Choroid plexus epithelial cell (primary cell): ENCODE results near the gene PSMG4.

Source experiments
- DNase-seq: peaks from one replicate; pipeline ENCODE4 v3.0.0-alpha.2; 2010; ENCODE audit warnings: low read depth
- H3K4me3 ChIP-seq: 2 replicates; pipeline ENCODE4 v1.5.1; 2011; ENCODE audit warnings: low read depth, mild to moderate bottlenecking, control low read depth, low read length, moderate library complexity
- TF ChIP-seq, protein P1 (sequence below): conservative IDR thresholded peaks from 2 replicates; pipeline ENCODE4 v1.5.1; 2011; ENCODE audit warnings: low read depth, mild to moderate bottlenecking, control low read depth, inconsistent platforms, low read length, moderate library complexity

PSMG4 gene

DNA sequence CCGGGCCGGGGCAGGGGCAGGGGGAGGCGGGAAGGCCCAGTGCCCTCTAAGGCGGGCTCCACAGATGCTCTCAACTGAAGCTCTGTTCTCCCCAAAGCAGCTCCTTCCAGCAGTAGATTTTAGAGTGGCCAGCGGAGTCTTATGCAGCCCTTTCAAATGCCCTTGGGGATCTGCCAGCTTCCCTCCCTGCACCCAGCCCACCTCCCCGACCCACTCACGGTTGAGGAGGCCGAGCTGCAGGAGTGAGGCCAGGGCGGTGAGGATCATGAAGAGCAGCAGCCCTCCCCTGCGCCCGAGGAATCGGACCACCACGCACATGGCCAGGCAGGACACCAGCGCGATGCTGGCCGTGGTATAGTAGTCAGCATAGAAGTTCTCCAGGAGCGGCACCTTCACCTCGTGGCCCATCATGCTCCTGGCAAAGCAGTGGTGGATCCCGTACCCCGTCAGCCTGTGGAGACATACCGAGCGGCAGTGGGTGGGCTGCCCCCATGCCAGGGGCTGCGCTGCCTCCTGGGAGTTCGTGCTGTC is 28.0 kb downstream of the PSMG4 start:
- no peak for DNase-seq
- no peak overlapping the region for H3K4me3 ChIP-seq
- TF ChIP-seq, protein P1, sequence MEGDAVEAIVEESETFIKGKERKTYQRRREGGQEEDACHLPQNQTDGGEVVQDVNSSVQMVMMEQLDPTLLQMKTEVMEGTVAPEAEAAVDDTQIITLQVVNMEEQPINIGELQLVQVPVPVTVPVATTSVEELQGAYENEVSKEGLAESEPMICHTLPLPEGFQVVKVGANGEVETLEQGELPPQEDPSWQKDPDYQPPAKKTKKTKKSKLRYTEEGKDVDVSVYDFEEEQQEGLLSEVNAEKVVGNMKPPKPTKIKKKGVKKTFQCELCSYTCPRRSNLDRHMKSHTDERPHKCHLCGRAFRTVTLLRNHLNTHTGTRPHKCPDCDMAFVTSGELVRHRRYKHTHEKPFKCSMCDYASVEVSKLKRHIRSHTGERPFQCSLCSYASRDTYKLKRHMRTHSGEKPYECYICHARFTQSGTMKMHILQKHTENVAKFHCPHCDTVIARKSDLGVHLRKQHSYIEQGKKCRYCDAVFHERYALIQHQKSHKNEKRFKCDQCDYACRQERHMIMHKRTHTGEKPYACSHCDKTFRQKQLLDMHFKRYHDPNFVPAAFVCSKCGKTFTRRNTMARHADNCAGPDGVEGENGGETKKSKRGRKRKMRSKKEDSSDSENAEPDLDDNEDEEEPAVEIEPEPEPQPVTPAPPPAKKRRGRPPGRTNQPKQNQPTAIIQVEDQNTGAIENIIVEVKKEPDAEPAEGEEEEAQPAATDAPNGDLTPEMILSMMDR = no peak

DNA sequence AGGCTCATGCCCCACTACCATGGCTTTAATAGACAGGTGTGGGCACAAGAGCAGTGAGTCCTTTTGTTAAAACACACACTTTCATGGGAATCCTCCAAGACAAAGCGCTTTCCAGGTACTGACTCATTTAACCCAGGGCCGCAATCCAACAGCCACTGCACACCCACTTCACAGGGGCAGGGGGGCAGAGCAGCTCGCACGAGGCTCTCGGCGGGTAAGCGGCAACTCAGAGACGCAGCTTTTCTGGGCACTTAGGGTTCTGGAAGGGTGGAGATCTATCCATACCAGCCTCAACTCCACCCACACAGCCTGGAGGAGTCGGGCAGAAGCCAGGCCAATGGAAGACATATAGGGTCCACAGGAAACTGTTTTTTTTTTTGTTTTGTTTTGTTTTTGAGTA is 28.6 kb downstream of the PSMG4 start:
- H3K4me3 ChIP-seq = no peak overlapping the region
- DNase-seq = no peak
- TF ChIP-seq, protein P1 = no peak

DNA sequence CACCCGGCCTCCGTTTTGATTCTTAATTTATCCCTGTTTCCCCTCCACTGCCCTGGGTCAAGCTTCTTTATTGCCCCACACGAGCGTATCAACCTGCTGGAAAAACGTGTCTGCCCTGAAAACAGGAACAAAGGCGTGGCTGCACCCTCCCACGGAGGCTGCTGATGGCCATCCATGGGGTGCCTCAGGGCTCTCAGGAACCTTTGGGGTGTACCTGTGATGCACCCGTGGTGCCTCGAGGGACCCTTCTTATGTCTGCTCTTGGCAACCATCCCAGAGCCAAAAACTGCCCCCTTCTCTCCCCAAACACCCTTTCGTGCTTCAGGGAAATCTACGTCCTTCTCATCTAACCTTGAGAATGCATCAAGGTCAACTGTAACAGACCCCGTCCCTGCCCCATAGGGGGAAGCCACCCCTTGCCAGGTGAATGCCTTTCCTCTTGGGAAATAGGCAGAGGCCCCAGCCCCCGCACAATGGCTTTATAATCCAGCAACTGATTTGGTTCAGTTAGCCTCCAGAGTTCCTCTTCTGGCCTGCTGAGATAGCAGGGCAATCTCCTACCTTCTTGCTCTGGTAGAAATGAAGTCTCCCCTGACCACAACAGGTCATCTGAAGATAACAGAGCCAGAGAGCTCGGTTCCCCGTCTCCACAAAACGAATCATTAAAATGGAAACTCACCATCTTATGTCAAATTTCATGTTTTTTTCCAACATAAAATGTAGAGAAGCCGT is 29.4 kb downstream of the PSMG4 start:
- no peak for DNase-seq
- TF ChIP-seq, protein P1 = no peak

DNA sequence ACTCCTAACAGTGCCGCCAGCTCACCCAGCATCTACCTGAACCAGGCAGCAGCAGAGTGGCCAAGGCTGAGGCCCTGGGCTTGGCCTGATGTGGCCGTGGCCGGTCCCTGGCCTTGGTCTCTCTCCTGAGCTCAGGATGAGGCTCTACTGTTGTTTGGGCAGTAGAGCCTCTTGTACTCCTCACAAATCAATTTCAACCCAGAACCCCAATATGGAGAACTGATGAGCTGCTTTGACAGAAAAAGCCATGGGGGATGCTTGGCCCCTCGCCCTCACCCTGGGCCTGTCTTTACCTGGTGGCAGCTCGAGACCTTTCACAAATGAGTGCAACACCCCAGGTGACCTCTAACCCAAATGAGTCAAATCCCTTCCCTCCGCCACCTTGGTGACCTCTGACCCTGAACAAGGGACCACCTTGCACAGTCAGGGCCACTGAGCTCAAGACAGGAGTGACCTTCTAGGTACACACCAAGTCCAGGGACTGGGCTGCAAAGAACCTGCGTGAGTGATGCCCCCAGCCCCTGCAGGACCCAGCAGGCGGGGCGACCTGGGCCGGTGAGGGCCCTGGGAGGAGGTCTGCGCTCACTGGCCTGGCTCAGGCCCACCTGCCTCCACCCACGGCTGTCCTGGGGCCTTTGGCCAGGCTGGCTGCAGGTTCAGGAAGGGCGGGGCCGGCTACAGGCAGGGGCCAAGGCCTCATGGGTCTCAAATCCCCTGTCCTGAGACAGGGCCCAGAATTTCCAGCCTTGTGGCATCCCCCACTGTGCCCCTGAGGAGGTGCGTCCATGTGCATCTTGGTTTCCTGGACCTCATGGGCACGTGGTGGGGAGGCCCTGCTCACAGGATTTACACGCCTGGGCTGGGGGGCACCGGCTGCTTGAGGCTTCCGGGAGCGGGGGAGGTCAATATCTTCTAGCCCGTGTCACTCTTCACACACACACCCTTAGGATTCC is 30.2 kb downstream of the PSMG4 start:
- no peak for DNase-seq

More for the DNA sequence above, 29.4 kb downstream of the PSMG4 start:
- H3K4me3 ChIP-seq = no peak overlapping the region

DNA sequence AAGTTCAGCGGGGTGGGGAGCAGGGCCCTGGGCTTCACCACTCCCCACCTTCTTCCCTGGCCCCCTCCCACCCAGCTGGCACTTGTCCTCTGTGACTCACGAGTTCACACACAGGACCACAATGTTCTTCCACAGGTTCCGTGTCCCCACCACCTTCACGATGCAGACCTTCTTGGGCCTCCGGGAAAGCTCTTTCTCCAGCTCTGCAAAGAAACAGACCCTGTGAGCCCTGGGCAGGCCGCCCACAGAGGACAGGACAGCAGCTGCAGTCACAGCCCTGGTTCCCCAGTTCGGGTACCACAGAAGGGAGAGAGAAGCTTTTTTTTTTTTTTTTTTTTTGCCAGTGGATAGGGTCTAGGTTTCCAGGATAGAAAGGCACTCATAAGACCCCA is 30.9 kb downstream of the PSMG4 start:
- TF ChIP-seq, protein P1 = no peak
- no peak overlapping the region for H3K4me3 ChIP-seq
- no peak for DNase-seq

More for the DNA sequence above, 30.2 kb downstream of the PSMG4 start:
- no peak overlapping the region for H3K4me3 ChIP-seq
- TF ChIP-seq, protein P1 = no peak

DNA sequence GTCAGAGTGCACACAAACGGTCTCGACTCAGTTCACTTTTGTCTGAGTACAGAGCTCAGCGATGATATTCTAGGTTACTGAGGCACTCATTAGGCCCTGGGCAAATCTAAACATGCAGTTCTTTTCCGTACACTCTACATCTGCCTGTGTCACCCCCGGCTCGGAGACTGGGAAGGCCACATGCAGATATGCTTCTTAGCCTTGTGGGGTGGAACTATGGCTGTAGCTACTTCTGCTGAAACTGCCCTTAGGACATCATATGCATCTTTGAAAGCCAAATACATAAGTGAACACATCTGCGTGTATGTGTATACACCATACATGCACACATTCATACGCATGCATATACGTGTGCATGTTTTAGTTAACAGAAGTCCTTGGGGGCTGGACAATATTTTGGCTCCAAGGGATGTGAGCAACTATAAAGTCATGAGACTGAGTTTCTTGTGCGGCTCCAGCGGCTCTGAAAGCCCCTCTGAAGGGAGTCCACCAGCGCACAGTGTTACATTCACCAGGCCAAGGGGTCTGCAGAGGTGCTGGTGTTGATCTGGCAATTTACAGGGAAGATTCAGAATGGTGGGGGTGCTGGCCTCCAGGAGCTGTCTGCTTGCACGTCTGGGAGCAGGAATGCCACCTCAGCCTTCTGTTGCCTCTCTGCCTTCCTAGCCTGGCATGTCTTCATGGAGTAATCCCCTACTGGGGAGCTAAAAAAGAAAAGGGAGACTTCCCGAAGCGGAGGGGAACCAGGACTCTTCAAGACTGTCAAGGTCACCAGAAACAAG is 31.6 kb downstream of the PSMG4 start:
- TF ChIP-seq, protein P1 = no peak
- no peak for DNase-seq
- H3K4me3 ChIP-seq = no peak overlapping the region
